PC-9 (cell line): ENCODE data around the gene PDE3A.

Experiments
- CTCF ChIP-seq: fragments of 200-600 bp; sonication (generic); conservative IDR thresholded peaks from 2 replicates; pipeline ENCODE4 v1.6.1; 2017; ENCODE audit warnings: mixed run types, antibody characterized with exemption, mild to moderate bottlenecking, moderate library complexity
- EZH2 ChIP-seq: fragments of 200-600 bp; sonication (generic); IDR thresholded peaks from 2 replicates; pipeline ENCODE4 v1.8.0; 2017; ENCODE audit warnings: antibody characterized with exemption, low read depth

- TF ChIP-seq EZH2 (no peak), CTCF (no peak)
These were observed 3.8 kb upstream of the PDE3A start for GRCh38 chr12:20364501-20364900.
